LNCAP (cell line): ENCODE measurements around the gene BFSP2.

ENCODE experiments used
- TF ChIP-seq, protein P1 (sequence below): fragments of 450-650 bp; IDR thresholded peaks from 2 replicates; pipeline ENCODE4 v1.5.1; 2017; ENCODE audit warnings: mild to moderate bottlenecking

BFSP2 gene

DNA sequence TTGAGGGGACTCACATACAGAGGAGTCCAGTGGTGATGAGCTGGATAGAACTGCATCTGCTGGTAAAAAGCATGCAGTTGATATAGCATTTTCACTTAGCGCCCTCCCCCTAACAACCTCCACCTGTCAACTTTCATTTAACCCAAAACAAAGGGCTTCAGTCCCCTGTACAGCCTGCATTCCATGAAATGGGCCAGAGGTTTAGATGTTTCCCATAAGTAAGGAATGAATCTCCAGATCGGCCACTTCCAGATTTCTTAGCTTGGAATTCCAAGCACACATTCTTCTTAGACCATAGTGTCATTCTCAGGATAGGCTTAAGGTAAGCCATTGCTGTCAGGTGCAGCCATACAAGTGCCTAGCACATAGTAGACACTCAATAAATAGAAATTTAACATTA is 32.9 kb upstream of the BFSP2 start:
- TF ChIP-seq, protein P1, sequence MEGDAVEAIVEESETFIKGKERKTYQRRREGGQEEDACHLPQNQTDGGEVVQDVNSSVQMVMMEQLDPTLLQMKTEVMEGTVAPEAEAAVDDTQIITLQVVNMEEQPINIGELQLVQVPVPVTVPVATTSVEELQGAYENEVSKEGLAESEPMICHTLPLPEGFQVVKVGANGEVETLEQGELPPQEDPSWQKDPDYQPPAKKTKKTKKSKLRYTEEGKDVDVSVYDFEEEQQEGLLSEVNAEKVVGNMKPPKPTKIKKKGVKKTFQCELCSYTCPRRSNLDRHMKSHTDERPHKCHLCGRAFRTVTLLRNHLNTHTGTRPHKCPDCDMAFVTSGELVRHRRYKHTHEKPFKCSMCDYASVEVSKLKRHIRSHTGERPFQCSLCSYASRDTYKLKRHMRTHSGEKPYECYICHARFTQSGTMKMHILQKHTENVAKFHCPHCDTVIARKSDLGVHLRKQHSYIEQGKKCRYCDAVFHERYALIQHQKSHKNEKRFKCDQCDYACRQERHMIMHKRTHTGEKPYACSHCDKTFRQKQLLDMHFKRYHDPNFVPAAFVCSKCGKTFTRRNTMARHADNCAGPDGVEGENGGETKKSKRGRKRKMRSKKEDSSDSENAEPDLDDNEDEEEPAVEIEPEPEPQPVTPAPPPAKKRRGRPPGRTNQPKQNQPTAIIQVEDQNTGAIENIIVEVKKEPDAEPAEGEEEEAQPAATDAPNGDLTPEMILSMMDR = no peak

DNA sequence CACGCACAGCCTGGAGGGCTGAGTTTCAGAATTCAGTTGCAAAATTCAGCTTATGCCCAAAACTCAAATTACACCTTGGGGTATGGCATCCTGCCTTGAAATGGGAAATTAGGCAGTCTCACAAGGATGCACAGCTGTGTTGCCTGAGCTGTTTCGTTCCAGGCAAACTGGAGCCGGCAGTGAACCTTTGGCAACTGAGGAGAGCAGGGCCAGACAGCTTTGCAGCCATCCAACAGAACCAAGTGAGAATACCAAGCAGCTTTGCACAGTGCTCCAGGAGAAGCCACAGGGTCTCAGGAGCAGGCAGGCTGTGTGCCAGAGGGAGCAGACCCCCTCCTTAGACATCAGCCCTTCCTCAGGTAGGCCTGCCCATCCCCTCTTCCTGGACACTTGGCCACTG is 32.5 kb upstream of the BFSP2 start:
- TF ChIP-seq, protein P1 = no peak

DNA sequence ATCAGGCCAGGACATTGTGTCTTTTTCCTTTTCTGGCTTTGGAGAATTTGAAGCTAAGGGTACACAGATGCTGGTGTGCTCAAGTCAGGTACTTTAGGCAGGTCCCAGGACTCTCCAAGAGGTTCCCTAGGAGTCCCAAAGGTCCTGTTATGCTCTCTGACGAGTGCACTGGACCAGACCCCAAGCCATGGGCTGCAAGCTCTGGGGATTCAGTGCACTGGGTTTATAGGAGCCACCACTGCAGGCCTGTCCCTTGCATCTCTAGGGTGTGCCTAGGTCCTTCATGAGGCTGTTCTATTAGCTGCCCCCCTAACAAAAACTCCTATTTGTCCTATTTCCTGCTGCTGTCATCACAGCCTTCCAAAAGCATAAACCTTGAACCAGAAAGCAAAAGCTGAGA is 31.9 kb upstream of the BFSP2 start:
- TF ChIP-seq, protein P1 = no peak

DNA sequence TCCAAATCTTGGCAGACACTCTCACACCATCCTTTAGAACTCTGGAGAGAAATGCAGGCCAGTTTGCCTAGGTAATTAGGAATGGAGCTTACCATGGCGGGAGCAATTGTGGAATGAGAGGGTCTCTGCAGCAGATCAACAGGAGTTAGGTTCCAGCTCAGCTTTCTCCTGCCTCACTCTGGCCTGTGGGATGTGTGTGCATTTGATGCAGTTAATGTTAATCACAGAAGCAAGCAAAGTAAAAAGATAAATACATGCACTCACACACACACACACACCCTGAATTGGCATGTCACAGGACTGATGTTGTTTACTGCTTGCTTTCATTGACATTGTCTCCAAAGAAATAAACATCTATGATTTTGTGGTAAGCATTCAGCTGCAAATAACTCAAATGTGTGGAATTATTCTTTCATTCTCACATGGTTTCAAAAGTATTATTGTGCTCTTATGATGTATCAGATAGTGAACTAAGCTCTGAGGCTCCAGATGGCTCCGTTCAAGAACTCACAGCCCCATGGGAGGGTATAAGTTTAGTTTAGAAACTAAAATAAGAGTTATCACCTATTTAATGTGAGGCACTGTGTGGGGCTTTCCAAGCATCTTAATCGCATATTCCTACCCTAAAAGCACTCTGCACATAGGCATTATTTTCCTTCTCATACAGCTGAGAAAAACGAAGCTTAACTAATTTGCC is 31.3 kb upstream of the BFSP2 start:
- TF ChIP-seq, protein P1 = no peak

DNA sequence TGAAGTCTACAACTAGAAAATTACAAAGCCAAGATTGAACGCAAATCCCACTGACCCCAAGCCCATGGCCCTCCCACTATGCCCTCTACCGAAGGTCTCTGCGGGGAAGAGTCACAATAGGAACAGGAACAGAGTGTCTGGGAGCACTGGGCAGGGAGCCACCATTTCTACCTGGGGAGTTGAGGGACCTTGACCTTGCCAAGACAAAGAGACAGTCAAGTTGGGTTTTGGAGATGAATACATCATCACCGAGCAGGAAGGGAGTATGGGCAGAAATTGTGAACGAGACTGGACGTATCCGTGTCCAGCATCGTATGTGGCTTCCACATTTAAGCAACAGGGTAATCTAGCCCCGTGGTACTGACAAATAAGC is 30.8 kb upstream of the BFSP2 start:
- TF ChIP-seq, protein P1 = no peak

DNA sequence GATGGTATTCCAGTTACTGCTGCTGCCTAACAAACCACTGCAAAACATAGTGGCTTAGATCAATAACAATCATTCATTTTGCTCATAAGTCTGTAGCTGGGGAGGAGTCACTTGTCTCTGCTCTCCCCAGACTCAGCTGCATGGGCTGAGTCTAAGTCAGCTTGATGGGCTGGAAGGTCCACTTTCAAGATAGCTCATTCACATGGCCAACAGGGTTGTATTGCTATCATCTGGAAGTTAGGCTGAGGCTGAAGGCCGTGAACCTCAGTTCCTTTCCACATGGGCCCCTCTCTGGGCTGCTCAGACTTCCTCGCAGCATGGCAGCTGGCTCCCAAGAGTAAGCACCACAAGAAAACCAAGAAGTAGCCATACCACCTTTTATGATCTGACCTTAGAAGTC is 28.7 kb upstream of the BFSP2 start:
- TF ChIP-seq, protein P1 = no peak

DNA sequence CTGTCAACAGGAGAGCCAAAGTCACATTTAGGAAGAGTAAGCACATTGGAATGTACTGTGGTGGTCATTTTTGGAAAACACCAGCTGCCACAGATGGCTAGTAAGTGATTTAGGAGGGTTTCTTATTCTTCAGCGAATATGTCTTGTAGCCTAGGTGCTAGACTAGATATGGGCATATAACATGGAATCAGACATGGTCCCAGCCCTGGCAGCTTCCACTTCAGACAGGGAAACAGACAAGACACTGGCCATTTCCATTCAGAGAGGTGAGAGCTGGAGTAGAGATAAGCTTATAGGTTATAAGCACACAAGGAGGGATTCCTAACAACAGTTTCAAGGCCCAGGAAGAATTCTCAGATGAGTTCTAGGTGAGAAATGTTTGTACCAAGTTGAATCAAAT is 28.2 kb upstream of the BFSP2 start:
- TF ChIP-seq, protein P1 = no peak
